SK-N-SH treated with all-trans-retinoic acid at 6 μM for 48 hours (cell line): ENCODE results near the gene ZNF189.
"Not testable (repeated sequence)": the region's sequence is repeated elsewhere in the genome, so short reads cannot be mapped to it uniquely, and the experiment has no call there.

Experiments
- ATAC-seq: fragments of 200-7000 bp; cut with Tn5 transposase; 3 replicates; pipeline ENCODE4 v1.9.1; 2020; ENCODE audit warnings: mild to moderate bottlenecking, moderate library complexity
- ARNTL ChIP-seq: fragments of 450-650 bp; formaldehyde crosslinking; IDR thresholded peaks from 2 replicates; pipeline ENCODE4 v1.5.0; 2020; ENCODE audit warnings: low read depth, mild to moderate bottlenecking, moderate library complexity, borderline replicate concordance
- BACH2 ChIP-seq: fragments of 250-450 bp; sonication (Bioruptor Pico); IDR thresholded peaks from 2 replicates; pipeline ENCODE4 v1.9.0; 2021; ENCODE audit warnings: mild to moderate bottlenecking, borderline replicate concordance
- CREB5 ChIP-seq: fragments of 250-450 bp; sonication (Bioruptor Pico); IDR thresholded peaks from 2 replicates; pipeline ENCODE4 v1.5.1; 2020; ENCODE audit warnings: low read depth, mild to moderate bottlenecking, moderate library complexity
- CSDC2 ChIP-seq: fragments of 250-450 bp; sonication (Bioruptor Pico); IDR thresholded peaks from 2 replicates; pipeline ENCODE4 v1.5.0; 2020; ENCODE audit warnings: mild to moderate bottlenecking, moderate library complexity
- ESRRG ChIP-seq: fragments of 250-450 bp; sonication (Bioruptor Pico); IDR thresholded peaks from 2 replicates; pipeline ENCODE4 v1.6.1; 2021; ENCODE audit warnings: mild to moderate bottlenecking
- GLIS3 ChIP-seq: fragments of 250-450 bp; sonication (Bioruptor Pico); IDR thresholded peaks from 2 replicates; pipeline ENCODE4 v1.5.0; 2020; ENCODE audit warnings: mild to moderate bottlenecking, moderate library complexity
- ISL1 ChIP-seq: fragments of 250-450 bp; sonication (Bioruptor Pico); IDR thresholded peaks from 2 replicates; pipeline ENCODE4 v2.1.2; 2022; ENCODE audit warnings: mild to moderate bottlenecking, moderate library complexity
- OSR1 ChIP-seq: fragments of 250-450 bp; sonication (Bioruptor Pico); IDR thresholded peaks from 2 replicates; pipeline ENCODE4 v1.8.0; 2022; ENCODE audit warnings: moderate library complexity, mild to moderate bottlenecking, inconsistent platforms
- PATZ1 ChIP-seq: fragments of 250-450 bp; sonication (Bioruptor Pico); IDR thresholded peaks from 2 replicates; pipeline ENCODE4 v1.8.0; 2020; ENCODE audit warnings: mild to moderate bottlenecking, moderate library complexity, borderline replicate concordance
- POU6F1 ChIP-seq: fragments of 250-450 bp; sonication (Bioruptor Pico); IDR thresholded peaks from 2 replicates; pipeline ENCODE4 v1.8.0; 2021; ENCODE audit warnings: low read depth, mild to moderate bottlenecking, moderate library complexity, borderline replicate concordance
- RARB ChIP-seq: fragments of 250-450 bp; sonication (Bioruptor Pico); IDR thresholded peaks from 2 replicates; pipeline ENCODE4 v1.8.0; 2021; ENCODE audit warnings: mild to moderate bottlenecking, moderate library complexity
- SNAI2 ChIP-seq: fragments of 250-450 bp; sonication (Bioruptor Pico); IDR thresholded peaks from 2 replicates; pipeline ENCODE4 v1.5.0; 2020; ENCODE audit warnings: mild to moderate bottlenecking, moderate library complexity
- TCF4 ChIP-seq: fragments of 250-450 bp; sonication (Bioruptor Pico); IDR thresholded peaks from 2 replicates; pipeline ENCODE4 v1.8.0; 2021; ENCODE audit warnings: mild to moderate bottlenecking, moderate library complexity, borderline replicate concordance
- TOX ChIP-seq: fragments of 250-450 bp; sonication (Bioruptor Pico); IDR thresholded peaks from 2 replicates; pipeline ENCODE4 v1.8.0; 2021; ENCODE audit warnings: mild to moderate bottlenecking, moderate library complexity, borderline replicate concordance
- TSHZ2 ChIP-seq: fragments of 250-450 bp; sonication (Bioruptor Pico); IDR thresholded peaks from 2 replicates; pipeline ENCODE4 v1.5.0; 2020; ENCODE audit warnings: mild to moderate bottlenecking, moderate library complexity
- ZC3H10 ChIP-seq: fragments of 250-450 bp; sonication (Bioruptor Pico); IDR thresholded peaks from 2 replicates; pipeline ENCODE4 v1.5.1; 2021; ENCODE audit warnings: mild to moderate bottlenecking, moderate library complexity
- ZFP3 ChIP-seq: fragments of 250-450 bp; sonication (Bioruptor Pico); IDR thresholded peaks from 2 replicates; pipeline ENCODE4 v1.5.0; 2020; ENCODE audit warnings: mild to moderate bottlenecking, moderate library complexity
- ZFP30 ChIP-seq: fragments of 450-650 bp; formaldehyde crosslinking; IDR thresholded peaks from 2 replicates; pipeline ENCODE4 v1.5.0; 2022; ENCODE audit warnings: mild to moderate bottlenecking, moderate library complexity
- ZNF565 ChIP-seq: fragments of 450-650 bp; formaldehyde crosslinking; conservative IDR thresholded peaks from 2 replicates; pipeline ENCODE4 v1.5.0; 2020; ENCODE audit warnings: low read depth, mild to moderate bottlenecking, moderate library complexity
- ZNF8 ChIP-seq: fragments of 450-650 bp; formaldehyde crosslinking; IDR thresholded peaks from 2 replicates; pipeline ENCODE4 v1.5.0; 2020; ENCODE audit warnings: mild to moderate bottlenecking, moderate library complexity

ZNF189 gene

GRCh38 chr9:101381833-101382342 is 16.8 kb upstream of the ZNF189 start:
- TF ChIP-seq TCF4 (CRISPR knock-in tag) (no peak), PATZ1 (no peak), TSHZ2 (CRISPR knock-in tag) (no peak), ESRRG (CRISPR knock-in tag) (no peak), ZFP3 (CRISPR knock-in tag) (no peak), POU6F1 (CRISPR knock-in tag) (no peak), CREB5 (CRISPR knock-in tag) (no peak), ZC3H10 (CRISPR knock-in tag) (no peak), ZNF565 (CRISPR knock-in tag) (no peak), ISL1 (CRISPR knock-in tag) (no peak), TOX (CRISPR knock-in tag) (no peak), OSR1 (no peak), GLIS3 (no peak), ZNF8 (CRISPR knock-in tag) (no peak), CSDC2 (CRISPR knock-in tag) (no peak)
- no peak for ATAC-seq

- TF ChIP-seq SNAI2 (CRISPR knock-in tag) (no peak), TCF4 (CRISPR knock-in tag) (no peak), ARNTL (CRISPR knock-in tag) (no peak), RARB (CRISPR knock-in tag) (no peak), ZNF565 (CRISPR knock-in tag) (no peak), ZNF8 (CRISPR knock-in tag) (no peak), PATZ1 (no peak), GLIS3 (no peak), OSR1 (no peak), ZFP30 (CRISPR knock-in tag) (no peak), BACH2 (no peak)
Observed at GRCh38 chr9:101383361-101383760, 15.3 kb upstream of the ZNF189 start.

GRCh38 chr9:101384873-101385536 is 13.6 kb upstream of the ZNF189 start, which contains the start of gene BAAT:
BAAT (minus strand) TSS chr9:101385006; CDS start chr9:101371404, 13,602 bp downstream.
- ATAC-seq, result not testable (repeated sequence)

More at GRCh38 chr9:101383361-101383760, 15.3 kb upstream of the ZNF189 start:
- ATAC-seq, result no peak
